ENCODE results near the gene PLBD1.

The PLBD1 gene, protein sequence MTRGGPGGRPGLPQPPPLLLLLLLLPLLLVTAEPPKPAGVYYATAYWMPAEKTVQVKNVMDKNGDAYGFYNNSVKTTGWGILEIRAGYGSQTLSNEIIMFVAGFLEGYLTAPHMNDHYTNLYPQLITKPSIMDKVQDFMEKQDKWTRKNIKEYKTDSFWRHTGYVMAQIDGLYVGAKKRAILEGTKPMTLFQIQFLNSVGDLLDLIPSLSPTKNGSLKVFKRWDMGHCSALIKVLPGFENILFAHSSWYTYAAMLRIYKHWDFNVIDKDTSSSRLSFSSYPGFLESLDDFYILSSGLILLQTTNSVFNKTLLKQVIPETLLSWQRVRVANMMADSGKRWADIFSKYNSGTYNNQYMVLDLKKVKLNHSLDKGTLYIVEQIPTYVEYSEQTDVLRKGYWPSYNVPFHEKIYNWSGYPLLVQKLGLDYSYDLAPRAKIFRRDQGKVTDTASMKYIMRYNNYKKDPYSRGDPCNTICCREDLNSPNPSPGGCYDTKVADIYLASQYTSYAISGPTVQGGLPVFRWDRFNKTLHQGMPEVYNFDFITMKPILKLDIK

DNA sequence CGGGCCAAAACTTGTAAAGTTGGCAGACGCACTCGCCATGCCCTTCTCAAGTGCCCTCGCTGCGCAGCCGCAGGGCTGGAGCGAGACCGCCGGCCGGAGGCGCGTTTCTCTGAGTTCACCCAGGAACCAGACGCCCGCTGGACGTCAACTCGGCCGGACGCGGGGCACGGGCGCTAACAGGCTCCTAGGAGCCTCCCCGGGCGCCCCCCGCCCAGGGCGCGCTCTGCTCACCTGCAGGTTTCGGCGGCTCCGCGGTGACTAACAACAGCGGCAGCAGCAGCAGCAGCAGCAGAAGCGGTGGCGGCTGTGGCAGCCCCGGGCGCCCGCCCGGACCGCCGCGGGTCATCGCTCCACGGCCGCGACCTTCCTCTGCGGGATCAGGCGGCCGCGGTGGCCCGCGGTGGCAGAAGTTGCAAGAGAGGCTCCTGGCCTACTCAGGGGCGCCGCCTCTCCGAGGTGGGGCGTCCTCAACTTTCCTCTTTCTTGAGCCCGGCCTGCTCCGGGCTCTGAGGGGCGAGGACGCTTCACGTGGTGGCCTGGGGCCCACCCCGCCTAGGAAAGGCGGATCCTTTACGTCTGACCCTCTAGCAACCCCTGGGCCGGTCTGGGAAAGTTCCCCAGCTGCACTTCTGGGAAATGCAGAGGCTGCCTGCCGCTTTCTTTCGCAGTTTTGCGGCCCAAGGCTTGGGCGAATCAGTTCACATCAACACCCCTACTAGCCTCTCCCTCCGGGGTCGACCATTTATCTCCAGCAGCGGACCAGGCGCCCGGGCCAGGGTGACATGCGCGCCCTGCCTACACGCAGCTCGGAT lies at the start of gene PLBD1:
TSS of gene PLBD1 (minus strand) at position 533 of the 812 bp plus-strand sequence. CDS start at position 346, 187 bp downstream.
- DNase-seq (ENCODE audit: low read depth in 2 of 2), result no peak

DNA sequence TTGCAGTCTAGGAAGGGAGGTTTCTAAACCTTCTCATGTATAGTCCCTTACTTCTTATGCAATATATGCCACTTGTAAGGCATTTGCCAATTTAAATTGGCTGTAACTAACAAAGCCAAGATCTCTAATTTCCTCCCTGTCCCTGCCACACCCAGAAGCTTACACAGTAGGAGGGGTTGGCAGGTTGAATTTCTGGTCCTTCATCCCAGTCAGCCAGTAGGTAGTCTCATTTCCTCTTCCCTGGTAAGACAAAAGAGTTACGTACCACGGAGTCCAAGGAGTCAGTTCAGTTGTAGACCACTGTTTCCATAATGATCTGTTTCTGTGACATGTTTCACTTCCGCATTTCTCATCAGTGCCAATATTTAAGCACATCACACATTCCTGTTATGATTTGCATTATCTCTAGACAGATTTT lies 47.0 kb upstream of the PLBD1 start:
- no peak for DNase-seq (ENCODE audit: low read depth in 2 of 2)

DNA sequence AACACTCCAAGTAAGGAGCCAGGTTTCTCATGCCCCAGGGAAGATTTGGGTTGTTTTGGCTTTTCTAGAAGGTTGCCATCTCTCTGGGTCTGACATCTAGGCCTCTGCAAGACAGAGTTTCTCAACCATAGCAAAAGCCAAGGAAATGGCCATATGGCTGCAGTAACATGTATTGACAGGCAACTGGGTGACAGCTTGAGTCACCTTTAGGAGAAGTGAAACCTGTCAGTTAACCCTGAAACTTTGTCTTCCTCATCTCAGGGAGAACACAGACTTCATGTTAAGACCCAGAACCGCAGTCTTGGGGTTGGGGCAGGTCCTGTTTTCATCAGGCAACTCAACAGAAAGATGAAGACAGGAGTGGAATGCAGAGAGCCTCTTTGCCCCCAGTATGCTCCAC lies 46.0 kb upstream of the PLBD1 start:
- DNase-seq (ENCODE audit: low read depth in 2 of 2), result no peak

DNA sequence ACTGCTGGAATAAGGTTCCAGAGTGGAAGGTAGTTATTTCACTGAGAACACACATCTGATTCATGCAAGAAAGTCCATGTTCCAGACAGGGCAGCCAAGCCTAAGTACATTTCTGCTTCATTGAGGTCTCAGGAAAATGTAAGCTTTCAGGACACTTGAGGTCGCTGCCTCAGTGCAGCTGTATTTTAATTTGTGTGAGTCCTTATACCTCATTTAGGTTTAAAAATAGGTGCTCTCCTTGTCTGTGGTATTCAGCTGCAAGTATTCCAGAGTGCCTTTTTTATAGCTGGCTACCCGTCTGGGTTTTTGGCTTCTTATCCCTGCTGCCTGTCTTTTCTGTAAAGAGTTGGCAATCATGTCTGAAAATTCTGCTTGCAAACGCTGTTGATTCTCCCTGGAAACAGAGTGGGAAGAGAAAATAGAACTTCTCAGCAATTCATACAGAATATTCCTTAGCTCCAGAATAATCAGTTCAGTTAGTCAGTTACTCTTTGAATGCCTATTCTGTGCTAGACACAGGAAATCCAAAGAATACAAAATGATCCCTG lies 45.3 kb upstream of the PLBD1 start:
- DNase-seq (ENCODE audit: low read depth in 2 of 2), result no peak

DNA sequence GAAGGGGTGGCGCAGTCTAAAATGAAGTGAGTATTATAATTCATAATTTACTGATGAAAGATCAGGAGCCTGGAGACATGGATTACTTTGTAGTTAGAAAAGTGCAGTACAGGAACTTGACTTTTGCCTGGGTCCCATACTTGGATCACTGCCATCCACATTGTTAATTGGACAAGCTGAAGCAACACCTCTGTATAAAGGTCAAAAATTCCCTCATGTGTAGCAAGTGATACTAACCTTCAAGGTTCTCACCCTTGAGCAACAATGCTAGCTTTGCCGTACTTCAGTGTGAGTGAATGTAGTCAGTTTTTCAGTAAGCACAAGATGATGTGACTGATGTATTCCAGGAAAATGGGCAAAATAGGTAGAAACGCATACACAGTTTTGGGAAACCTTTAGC lies 44.6 kb upstream of the PLBD1 start:
- DNase-seq (ENCODE audit: low read depth in 2 of 2), result no peak

DNA sequence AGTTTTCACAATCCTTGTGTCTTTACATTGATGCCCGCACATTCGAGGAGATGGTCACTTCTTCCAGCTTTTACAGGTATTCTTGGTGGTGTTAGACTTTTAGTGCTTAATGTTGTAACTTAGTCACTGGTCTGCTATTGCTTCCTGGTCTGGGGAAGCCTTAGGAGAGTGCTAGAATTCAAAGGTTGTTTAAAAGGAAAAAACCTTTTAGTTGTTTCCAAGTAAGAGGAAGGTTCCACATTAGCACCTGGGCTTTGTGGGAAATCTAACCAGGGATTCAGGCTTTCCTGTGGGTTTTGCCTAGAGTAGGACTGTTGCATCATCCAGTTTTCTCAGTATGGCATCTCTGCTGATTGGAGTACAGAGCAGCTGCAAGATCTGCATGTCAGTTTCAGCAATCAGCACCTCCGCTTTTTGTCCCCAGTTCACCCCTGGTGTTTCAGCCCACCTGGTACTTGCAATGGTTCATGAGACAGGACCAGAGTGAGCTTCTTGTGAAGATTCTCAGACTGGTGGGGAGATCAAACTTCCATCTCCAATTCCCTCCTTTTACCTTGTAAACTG lies 44.0 kb upstream of the PLBD1 start:
- DNase-seq (ENCODE audit: low read depth in 2 of 2), result no peak

DNA sequence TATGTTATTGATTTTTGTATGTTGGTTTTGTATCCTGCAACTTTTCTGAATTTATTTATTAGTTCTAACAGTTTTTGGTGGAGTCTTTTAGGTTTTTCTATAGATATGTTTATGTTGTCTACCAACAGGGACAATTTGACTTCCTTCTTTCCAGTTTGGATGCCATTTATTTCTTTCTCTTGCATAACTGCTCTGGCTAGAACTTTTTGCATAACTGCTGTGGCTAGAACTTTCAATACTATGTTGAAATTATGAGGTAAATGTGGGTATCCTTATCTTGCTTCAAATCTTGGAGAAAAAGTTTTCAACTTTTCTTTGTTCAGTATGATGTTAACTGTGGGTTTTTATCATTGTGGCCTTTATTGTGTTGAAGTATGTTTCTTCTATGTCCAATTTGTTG lies 39.9 kb upstream of the PLBD1 start:
- no peak for DNase-seq (ENCODE audit: low read depth in 2 of 2)

DNA sequence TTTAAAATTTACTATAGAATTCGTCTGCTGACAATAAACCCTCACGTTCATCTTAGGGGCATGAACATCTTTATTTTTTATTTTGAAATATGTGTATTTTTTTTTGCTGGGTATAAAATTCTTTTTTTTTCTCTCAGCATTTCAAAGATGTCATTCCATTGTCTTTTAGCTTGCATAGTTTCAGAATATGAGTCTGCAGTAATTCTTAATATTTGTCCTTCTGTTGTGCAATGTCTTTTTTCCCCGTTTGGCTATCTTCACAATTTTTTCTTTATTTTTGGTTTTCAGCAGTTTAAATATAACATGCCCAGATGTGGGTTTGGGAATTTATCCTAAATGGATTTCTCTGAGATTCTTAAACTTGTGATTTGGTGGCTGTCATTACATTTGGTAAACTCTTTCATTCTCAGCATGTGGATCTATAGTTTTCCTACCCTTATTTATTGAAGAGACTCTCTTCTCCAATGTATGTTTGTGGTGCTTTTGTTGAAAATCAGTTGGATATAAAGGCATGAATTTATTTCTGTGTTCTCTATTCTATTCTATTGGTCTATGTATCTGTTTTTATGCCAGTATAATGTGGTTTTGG lies 37.8 kb upstream of the PLBD1 start:
- DNase-seq (ENCODE audit: low read depth in 2 of 2), result no peak

DNA sequence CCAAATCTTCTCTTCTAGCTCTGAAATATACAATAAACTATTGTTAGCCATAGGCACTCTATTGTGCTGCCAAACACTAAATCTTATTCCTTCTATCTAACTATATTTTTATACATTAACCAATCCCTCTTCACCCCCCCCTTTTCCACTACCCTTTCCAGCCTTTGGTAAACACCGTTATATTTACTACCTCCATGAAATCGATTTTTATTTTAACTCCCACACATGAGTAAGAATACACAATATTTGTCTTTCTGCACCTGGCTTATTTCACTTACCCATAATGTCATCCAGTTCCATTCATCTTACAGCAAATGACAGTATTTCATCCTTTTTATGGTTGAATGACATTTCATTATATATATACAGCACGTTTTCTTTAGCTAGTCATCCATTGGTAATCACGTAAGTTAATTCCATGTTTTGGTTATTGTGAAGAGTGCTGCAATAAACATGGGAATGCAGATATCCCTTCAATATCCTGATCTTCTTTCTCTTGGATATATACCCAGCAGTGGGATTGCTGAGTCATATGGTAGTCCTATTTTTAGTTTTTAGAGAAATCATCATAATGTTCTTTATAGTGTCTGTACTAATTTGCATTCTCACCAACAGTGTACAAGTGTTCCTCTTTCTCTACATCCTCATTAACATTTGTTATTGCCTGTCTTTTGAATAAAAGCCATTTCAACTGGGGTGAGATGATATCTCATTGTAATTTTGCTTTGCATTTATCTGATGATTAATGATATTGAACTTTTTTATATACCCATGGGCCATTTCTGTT lies 34.2 kb upstream of the PLBD1 start:
- DNase-seq (ENCODE audit: low read depth in 2 of 2), result no peak

DNA sequence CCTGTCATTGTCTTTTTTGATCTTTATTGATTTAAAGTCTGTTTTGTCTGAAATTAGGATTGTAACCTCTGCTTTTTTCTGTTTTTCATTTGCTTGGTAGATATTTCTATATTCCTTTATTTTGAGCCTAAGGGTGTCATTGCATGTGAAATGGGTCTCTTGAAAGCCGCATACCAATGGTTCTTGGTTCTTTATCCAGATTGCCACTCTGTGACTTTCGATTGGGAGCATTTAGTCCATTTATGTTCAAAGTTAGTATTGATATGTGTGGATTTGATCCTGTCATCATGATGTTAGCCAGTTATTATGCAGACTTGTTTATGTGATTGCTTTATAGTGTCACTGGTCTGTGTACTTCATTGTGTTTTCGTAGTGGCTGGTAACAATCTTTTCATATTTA lies 29.8 kb upstream of the PLBD1 start:
- DNase-seq (ENCODE audit: low read depth in 2 of 2), result no peak

DNA sequence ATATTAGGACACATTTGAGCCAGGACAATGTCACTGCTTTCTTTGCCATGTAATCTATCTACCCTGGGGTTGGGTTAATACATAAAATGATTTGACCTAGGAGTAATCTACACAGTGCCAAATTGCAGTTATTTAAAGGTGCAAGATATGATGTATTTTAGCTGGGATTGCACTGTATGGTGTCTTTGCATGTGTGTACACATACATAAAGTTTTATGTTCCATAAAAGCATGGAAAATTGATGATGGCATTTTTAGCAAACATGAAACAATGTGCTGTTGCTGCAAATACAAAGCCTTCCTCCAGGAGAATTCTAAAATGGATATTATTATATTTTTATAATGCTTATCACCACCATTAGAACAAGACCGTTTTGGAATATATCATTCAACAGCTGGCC lies 24.0 kb upstream of the PLBD1 start:
- no peak for DNase-seq (ENCODE audit: low read depth in 2 of 2)

DNA sequence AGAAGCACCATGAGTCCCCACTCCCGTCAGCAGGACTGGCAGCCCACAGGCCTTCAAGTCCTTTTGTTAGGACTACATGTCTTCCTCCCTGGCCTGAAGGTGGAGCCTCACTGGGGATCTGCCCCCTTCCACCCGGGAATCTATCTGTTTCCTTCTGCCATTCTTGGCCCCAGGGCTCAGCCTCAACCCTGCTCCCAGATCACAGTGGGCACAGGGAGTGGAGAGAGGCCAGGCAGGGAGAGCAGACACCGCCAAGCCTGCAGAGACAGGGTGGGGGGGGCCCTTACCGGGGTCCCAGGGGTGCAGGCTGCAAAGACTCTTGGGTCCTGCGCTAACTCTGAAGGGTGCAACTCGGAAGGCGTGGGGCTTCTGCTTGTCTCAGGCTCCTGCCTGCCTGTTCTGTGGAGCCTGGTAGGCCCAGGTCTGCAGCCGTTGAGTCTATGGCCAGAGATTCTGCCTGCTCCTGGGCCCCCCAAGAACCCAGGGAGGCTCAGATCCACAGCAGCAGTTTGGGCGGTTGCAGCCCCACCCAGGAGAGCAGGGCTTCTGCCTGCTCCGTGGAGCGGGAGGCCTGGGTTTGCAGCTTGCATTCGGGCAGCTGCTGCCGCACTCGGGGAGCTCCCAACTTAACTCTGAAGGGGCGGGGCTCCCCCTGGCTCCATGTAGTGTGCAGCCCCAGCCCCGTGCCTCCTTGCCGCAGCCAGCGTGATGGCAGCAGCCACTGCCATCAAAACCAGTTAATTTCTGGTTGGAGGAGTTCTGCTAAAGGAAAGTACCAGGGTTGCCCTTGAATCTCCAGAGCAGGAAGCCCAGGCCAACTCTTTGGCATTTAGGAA lies 21.7 kb upstream of the PLBD1 start:
- DNase-seq (ENCODE audit: low read depth in 2 of 2), result no peak

DNA sequence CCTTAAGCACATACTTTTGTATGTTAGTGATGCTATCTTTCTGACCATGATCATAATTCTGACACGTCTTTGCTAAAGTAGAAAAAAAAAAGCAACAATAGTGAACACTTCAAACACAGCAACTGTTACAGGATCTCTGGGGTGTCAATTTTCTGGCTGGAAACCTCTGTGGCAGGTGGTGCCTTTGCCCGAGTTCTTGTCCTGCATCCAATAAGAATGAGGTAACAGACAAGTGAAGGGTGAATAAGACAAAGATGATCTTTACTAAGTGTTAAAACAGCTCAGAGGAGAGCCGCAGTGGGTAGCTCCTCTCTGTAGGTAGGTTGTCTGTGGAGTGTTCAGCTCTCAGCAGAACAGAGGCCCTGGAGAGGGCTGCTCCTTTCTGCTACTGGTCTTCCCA lies 20.9 kb upstream of the PLBD1 start:
- no peak for DNase-seq (ENCODE audit: low read depth in 2 of 2)

DNA sequence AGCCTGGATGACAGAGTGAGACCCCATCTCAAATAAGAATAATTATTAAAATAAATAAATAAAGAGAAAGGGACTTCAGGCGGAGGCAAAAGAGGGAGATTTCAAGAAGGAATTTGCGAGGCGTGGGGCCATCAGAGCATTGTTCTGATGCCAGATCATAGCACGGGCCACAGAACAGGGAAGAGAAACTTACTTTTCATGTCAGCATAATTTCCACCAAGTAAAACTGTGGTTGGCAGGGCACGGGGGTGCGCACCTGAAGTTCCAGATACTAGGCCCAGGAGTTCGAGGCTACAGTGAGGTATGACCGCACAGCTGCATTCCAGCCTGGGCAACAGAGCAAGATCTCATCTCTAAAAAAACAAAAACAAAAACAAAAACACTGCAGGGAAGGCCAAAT lies 11.0 kb upstream of the PLBD1 start:
- no peak for DNase-seq (ENCODE audit: low read depth in 2 of 2)

DNA sequence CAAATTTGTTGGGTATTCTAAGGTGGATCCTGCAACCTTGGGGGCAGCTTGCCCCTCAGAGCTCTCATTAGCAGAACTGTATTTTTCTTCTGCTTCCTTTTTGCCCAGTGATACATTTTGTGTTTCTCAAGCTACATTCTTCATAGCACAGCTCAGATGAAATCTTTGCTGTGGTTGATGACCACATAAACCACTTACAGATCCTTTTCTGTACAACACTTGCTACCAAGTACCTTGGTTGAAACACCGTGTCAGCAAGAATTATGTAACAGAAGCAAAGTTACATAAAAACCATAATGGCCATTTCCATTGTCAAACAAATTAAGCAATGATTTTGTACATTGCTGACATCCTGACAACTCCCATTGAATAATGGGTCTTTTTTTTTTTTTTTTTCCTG lies 9.7 kb upstream of the PLBD1 start:
- no peak for DNase-seq (ENCODE audit: low read depth in 2 of 2)

DNA sequence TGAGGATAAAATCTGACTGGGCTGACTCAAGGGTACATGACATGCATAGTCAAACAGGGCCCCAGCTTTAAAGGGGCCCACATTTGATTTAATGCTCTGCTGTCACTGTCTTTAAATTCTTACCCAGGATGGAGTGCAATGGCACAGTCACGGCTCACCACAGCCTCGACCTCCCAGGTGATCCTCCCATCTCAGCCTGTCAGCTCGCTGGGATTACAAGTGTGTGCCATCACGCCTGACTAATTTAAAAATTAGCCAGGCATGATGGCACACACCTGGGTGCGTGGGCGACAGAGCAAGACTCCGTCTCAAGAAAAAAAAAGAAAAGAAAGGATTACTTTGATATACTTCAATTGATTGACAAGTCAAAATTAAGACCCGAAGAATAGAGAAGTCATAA lies 9.2 kb upstream of the PLBD1 start:
- DNase-seq (ENCODE audit: low read depth in 2 of 2), result no peak

DNA sequence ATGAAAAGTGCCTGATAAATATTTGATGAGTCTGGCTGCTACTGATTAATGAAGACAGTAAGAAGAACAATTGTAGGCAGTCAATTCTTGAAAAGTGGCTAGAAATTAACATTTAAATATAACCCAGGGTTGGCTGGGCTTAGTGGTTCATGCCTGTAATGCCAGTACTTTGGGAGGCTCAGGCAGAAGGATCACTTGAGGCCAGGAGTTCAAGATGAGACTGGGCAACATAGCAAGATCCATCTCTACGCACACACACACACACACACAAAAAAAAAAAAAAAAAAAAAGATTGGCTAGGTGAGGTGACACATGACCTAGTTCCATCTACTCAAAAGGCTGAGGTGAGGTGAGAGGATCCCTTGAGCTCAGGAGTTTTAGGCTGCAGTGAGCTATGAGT lies 7.9 kb upstream of the PLBD1 start:
- DNase-seq (ENCODE audit: low read depth in 2 of 2), result no peak

DNA sequence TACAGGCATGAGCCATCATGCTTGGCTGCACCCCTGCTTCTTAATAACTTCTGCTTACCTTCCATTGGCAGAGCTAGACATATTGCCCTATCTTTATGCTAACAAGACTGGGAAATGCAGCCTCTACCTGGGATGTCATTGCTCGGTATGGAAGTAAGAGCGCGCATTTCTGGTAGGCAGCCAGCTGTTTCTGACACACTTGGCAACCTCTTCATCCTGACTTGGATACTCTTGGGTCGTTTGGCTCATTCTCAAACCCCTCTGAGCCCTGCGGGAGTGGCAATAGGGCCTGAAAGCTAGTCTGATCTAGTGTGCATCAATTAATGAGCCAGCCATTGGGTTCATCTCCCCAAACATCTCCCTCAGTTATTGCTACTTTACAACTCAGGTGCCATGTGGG lies 5.4 kb upstream of the PLBD1 start:
- no peak for DNase-seq (ENCODE audit: low read depth in 2 of 2)

DNA sequence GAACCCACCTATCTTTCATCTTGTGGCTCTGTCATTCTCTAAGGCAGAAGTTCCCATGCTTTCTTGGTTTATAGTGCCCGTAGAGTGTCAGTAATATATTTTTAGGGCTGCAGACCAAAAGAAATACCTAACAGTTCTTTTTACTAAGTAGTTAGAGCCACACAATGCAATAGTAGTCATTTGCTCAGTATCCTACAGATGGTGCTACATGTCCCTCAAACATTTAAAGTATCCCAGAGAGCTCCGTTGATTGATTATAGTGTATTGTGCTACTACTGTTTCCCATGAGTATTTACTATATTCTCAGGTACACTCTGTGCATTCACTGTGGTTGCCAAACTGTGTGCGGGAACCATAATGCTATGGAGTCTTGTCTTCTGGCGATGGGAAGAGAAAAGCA lies 4.7 kb upstream of the PLBD1 start:
- DNase-seq (ENCODE audit: low read depth in 2 of 2), result no peak

DNA sequence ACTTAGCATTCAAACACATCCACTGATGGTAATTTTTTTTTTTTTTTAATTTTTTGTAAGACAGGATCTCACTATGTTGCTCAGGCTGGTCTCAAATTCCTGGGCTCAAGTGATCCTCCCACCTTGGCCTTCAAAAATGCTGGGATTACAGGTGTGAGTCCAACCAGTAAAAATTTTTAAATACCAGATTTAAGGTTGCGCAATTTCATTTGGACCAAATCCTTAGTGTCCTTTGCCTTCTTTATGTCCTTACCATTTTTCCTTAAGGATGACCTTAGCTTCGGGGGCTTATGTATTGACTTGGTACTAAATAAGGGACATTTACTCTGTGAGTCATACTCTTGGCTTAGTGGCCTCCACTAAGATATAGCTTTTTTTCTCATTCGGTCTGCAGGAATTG lies 4.1 kb upstream of the PLBD1 start:
- DNase-seq (ENCODE audit: low read depth in 2 of 2), result no peak

All from stimulated activated CD4-positive, alpha-beta T cell treated with anti-CD3 and anti-CD28 coated beads, Interleukin-1b, Interleukin-23, amount 100 ng/mL, for 1 hour (primary cell).